GM12874 (cell line): ENCODE results near the gene CC2D1A.

Experiments used
- TF ChIP-seq, protein P1 (sequence below): IDR thresholded peaks from 2 replicates; pipeline ENCODE4 v1.5.1; 2011; ENCODE audit warnings: low read depth, mild to moderate bottlenecking, control low read depth, low read length, moderate library complexity; ENCODE audit not compliant: insufficient read depth

The CC2D1A gene

DNA sequence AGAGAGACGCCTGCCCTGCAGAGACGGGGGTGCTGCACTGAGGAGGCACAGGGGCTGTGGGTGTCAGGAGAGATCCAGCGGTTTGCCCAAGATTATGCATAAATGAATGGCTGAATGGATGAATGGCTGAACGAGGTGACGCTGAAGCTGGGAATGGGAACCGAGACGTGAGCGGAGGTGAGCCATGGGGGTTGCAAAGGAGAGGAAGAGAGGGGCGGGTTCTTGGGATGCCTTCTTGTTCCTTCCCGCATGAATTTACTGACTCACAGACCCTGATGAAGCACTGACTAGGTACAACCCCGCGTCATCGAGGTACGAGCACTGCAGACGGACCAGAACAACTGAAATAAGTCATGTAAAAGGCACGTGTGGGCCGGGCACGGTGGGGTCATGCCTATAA is 63.0 kb downstream of the CC2D1A start:
- TF ChIP-seq, protein P1, sequence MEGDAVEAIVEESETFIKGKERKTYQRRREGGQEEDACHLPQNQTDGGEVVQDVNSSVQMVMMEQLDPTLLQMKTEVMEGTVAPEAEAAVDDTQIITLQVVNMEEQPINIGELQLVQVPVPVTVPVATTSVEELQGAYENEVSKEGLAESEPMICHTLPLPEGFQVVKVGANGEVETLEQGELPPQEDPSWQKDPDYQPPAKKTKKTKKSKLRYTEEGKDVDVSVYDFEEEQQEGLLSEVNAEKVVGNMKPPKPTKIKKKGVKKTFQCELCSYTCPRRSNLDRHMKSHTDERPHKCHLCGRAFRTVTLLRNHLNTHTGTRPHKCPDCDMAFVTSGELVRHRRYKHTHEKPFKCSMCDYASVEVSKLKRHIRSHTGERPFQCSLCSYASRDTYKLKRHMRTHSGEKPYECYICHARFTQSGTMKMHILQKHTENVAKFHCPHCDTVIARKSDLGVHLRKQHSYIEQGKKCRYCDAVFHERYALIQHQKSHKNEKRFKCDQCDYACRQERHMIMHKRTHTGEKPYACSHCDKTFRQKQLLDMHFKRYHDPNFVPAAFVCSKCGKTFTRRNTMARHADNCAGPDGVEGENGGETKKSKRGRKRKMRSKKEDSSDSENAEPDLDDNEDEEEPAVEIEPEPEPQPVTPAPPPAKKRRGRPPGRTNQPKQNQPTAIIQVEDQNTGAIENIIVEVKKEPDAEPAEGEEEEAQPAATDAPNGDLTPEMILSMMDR: no peak

DNA sequence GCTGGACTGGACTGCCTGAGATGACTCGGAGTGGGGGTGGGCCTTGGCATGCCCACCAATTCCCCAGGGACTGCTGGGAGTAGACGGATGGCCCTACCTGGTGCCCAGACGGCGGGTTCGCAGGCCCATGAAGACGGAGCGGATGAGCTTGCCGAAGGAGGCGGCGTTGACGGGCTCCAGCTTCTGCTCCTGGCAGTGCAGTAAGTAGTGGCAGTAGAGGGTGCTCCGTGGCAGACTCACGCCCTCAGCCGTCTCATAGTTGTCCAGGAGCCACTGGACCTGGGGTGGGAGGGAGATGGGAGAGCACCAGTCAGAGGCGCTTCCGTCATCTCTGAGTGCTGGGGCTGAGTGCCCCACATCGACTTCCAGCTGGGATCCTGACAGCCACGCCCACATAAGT is 63.9 kb downstream of the CC2D1A start:
- TF ChIP-seq, protein P1: no peak

DNA sequence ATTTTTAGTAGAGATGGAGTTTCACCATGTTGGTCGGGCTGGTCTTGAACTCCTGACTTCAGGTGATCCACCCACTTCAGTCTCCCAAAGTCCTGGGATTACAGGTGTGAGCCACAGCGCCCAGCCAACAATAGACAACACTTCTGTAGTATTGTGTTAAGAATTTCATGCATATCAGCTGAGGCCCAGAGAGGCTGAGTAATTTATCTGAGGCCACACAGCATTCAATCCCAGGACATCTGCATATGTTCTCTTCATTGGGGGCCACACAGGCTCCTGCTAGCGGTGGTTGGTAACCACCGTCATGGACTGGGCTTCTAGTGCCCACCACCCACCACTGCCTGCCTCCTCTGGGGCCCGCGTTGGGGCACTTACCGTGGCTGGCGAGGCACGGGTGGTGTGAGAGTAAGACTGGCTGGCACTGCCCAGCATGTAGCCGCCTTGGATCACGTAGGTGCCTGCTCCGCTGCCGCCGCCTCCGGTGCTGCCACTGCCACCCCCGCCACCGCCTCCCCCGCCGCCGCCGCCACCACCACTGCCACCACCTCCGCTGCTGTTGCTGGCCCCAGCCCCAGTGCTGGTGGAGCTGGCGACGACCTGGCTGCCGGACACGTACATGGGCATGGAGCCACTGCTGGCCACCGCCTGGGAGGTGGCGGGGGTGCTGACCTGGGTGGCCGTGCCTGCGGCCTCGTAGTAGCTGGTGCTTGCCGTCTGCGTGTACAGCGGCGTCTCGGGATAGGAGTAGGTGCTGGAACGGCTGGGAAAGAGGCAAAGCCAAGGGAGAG is 66.6 kb downstream of the CC2D1A start:
- TF ChIP-seq, protein P1: no peak

DNA sequence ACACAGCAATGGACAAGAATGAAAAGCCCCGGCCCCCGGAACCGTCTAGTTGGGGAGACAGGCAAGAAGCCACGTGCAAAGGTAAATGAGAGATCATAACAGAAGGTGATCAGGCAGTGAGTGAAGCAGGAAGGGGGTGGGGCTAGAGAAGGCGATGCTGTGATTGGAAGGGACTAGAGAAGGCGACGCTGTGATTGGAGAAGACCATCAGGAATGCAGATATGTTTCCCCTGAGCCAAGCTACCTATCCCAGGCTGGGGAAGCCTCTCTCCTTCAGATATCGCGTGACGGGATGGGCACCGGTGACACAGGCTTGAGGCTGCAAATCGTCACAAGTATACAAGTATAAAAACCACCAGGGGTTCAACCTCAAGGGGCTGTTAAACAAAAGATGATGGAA is 68.1 kb downstream of the CC2D1A start:
- TF ChIP-seq, protein P1: no peak

DNA sequence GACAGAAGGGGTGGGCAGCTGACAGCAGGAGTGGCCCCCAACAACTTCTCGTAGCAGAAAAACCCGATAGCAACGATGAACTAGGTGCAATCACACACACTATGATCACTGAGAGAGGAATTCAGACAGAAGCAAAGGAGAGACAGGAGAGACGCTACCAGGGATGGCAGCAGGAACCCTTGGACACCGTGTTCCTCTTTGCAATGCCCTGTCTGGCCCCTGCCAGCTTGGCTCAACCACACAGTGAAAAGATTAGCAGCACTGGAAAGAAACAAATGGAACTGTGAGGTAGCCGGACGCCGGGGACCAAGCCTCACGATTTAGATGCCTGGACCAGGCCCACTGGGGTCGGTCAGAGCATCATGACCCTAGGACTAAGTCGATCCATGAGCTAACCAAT is 69.9 kb downstream of the CC2D1A start:
- TF ChIP-seq, protein P1: no peak

DNA sequence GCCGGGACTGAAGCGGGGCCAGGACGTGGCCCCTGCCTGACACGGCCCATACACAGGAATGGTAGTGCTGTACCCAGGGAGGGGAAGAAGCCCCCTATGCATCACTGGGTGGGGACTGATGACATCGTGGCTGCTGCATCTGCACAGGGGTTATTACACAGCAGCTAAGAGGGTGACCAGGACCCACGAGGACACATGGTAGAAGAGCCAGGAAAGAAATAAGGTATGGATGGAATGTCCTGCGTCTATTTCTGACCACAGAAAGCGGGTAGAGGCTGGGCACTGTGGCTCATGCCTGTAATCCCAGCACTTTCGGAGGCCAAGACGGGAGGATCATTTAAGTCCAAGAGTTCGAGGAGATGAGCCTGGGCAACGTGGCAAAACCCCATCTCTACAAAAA is 70.4 kb downstream of the CC2D1A start:
- TF ChIP-seq, protein P1: no peak

DNA sequence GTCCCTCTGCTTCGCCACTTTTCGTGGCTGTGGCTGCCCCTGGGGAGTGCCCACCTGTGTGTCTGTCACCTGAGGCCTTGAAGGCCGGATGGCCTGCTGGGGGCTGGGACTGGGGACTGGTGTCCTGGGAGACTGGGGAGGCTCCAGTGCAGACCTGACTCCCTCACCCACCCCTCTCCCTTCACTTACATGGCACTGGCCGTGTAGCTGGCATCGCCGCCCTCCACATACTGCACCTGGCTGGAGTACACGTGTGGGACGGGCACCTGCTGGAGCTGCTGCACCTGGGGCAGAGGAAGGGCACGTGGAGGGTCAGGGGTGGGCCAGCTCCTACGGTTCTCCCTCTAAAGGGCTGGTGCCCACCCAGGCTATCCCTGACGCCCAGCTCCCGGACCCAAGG is 71.8 kb downstream of the CC2D1A start:
- TF ChIP-seq, protein P1: no peak
